Retina (tissue), 1 donor: ENCODE data around the gene TP53TG3D.
"Not testable (repeated sequence)": the region's sequence is repeated elsewhere in the genome, so short reads cannot be mapped to it uniquely, and the experiment has no call there.

Experiments
- DNase-seq: peaks from one replicate; pipeline ENCODE4 v3.0.0-alpha.2; 2016

The TP53TG3D gene

GRCh38 chr16:32252986-32253385 is at the start of gene TP53TG3D:
TSS of gene TP53TG3D (plus strand) at chr16:32253286. CDS start at chr16:32253354, 68 bp downstream.
- not testable (repeated sequence) for DNase-seq

GRCh38 chr16:32253507-32253906 is 421 bp downstream of the TP53TG3D start:
- not testable (repeated sequence) for DNase-seq

- DNase-seq: not testable (repeated sequence)
These were observed 8.4 kb downstream of the TP53TG3D start for GRCh38 chr16:32261526-32261925.

- not testable (repeated sequence) for DNase-seq
These were observed 10.5 kb downstream of the TP53TG3D start for GRCh38 chr16:32263552-32263951.

- not testable (repeated sequence) for DNase-seq
These were observed 28.8 kb downstream of the TP53TG3D start for GRCh38 chr16:32281910-32282309.

- not testable (repeated sequence) for DNase-seq
These were observed 29.9 kb downstream of the TP53TG3D start for GRCh38 chr16:32283024-32283423.

- not testable (repeated sequence) for DNase-seq
These were observed 30.9 kb downstream of the TP53TG3D start for GRCh38 chr16:32283917-32284495.

GRCh38 chr16:32284800-32285796 is 32.0 kb downstream of the TP53TG3D start:
- DNase-seq: not testable (repeated sequence)

GRCh38 chr16:32286193-32286592 is 33.1 kb downstream of the TP53TG3D start:
- DNase-seq: not testable (repeated sequence)

GRCh38 chr16:32287743-32288142 is 34.7 kb downstream of the TP53TG3D start:
- DNase-seq: not testable (repeated sequence)

GRCh38 chr16:32289197-32289596 is 36.1 kb downstream of the TP53TG3D start:
- not testable (repeated sequence) for DNase-seq

- not testable (repeated sequence) for DNase-seq
These were observed 49.7 kb downstream of the TP53TG3D start for GRCh38 chr16:32302776-32303175.
